CD4-positive, alpha-beta T cell (primary cell): Measurements from ENCODE around the gene PTPRM. TPM values are rescaled to one million over a fixed set of nuclear protein-coding genes. Genes with fewer than 3 reads are reported as not detected.

Experiments used
- ATAC-seq: fragments of 200-7000 bp; cut with Tn5 transposase; one replicate; pipeline ENCODE4 v1.10.0; 2022; ENCODE audit warnings: mild to moderate bottlenecking; ENCODE audit not compliant: poor library complexity
- CTCF ChIA-PET: fragments of 350-600 bp; sonication (Branson Sonifier 250); formaldehyde crosslinking; loops from one replicate; lab custom pipeline; 2021; ENCODE audit warnings: antibody characterized with exemption, inconsistent platforms; lab: Charles Lee
- POLR2A ChIA-PET: fragments of 350-600 bp; sonication (Branson Sonifier 250); formaldehyde crosslinking; loops from one replicate; lab custom pipeline; 2021; ENCODE audit warnings: antibody characterized with exemption, inconsistent platforms; lab: Charles Lee
- DNase-seq, 14 experiments: peaks; one replicate each; pipeline ENCODE4 v3.0.0-alpha.2; 2013 to 2020; ENCODE audit warnings: mixed read lengths in 2 of 14
- H3K27ac ChIP-seq, 2 donors: one replicate each; pipeline versions ENCODE4 v1.5.1 to v1.7.0; 2013; ENCODE audit warnings: low read length in 2 of 2, low read depth in 1 of 2, mild to moderate bottlenecking in 1 of 2
- H3K27me3 ChIP-seq, 2 experiments: 1 replicate in 1 of 2; 2 replicates in 1 of 2; pipeline versions ENCODE4 v1.6.1 to v1.7.0; 2013; ENCODE audit warnings: low read length in 2 of 2, control low read depth in 1 of 2, mild to moderate bottlenecking in 1 of 2, moderate library complexity in 1 of 2; ENCODE audit not compliant: insufficient read depth in 2 of 2, control insufficient read depth in 1 of 2
- H3K36me3 ChIP-seq: one replicate; pipeline ENCODE4 v1.6.1; 2013; ENCODE audit warnings: low read length, control low read depth; ENCODE audit not compliant: insufficient read depth
- H3K4me1 ChIP-seq: one replicate; pipeline ENCODE4 v1.6.1; 2013; ENCODE audit warnings: low read length, control low read depth; ENCODE audit not compliant: insufficient read depth
- H3K4me3 ChIP-seq: one replicate; pipeline ENCODE4 v1.5.1; 2013; ENCODE audit warnings: mild to moderate bottlenecking, low read length, moderate library complexity
- H3K9me3 ChIP-seq, 2 experiments: 1 replicate in 1 of 2; 2 replicates in 1 of 2; pipeline versions ENCODE4 v1.6.1 to v1.7.0; 2013; ENCODE audit warnings: low read length in 2 of 2, mild to moderate bottlenecking in 2 of 2, control low read depth in 1 of 2, moderate library complexity in 1 of 2; ENCODE audit not compliant: control insufficient read depth in 1 of 2, insufficient read depth in 1 of 2
- H3K27ac Mint-ChIP-seq: one replicate; pipeline ENCODE4 v1.8.0; 2020; ENCODE audit warnings: mixed read lengths
- H3K27me3 Mint-ChIP-seq: one replicate; pipeline ENCODE4 v1.8.0; 2021; ENCODE audit warnings: mixed read lengths
- H3K36me3 Mint-ChIP-seq: one replicate; pipeline ENCODE4 v1.8.0; 2021; ENCODE audit warnings: low read depth, mixed read lengths
- H3K4me1 Mint-ChIP-seq: one replicate; pipeline ENCODE4 v1.8.0; 2021; ENCODE audit warnings: low read depth, mixed read lengths
- H3K4me3 Mint-ChIP-seq: one replicate; pipeline ENCODE4 v1.8.0; 2020; ENCODE audit warnings: mild to moderate bottlenecking, mixed read lengths
- H3K9me3 Mint-ChIP-seq: one replicate; pipeline ENCODE4 v1.8.0; 2020; ENCODE audit warnings: mixed read lengths
- CTCF ChIP-seq: fragments of 200-600 bp; IDR thresholded peaks from one replicate; pipeline ENCODE4 v1.8.0; 2022; ENCODE audit warnings: antibody characterized with exemption, mild to moderate bottlenecking
- intact Hi-C, 2 experiments: fragments of 100-400 bp; cut with DNase I in 1 of 2; cut with micrococcal nuclease in 1 of 2; formaldehyde crosslinking; loops; one replicate each; pipeline versions ENCODE4 v1.15.1 to v1.9.0; 2023 to 2025; cut with DNase I, micrococcal nuclease
- total RNA-seq, 174 experiments: library from RNA in 2 of 174; stranded (reverse) in 2 of 174; gene quantifications; one replicate each; pipeline ENCODE4 v1.2.3 and lab custom pipeline; 2021 to 2026

Gene PTPRM
- total RNA-seq, 2 experiments from 2014 or later, result 21.7 to 21.9 TPM

GRCh38 chr18:8186413-8186812, 619.3 kb downstream of the PTPRM start:
- no peak overlapping the region for H3K27ac Mint-ChIP-seq
- DNase-seq, result no peak
- Histone ChIP-seq H3K36me3 (no peaks in the 10 kb centered on the region), H3K4me3 (no peak overlapping the region), H3K4me1 (no peaks in the 10 kb centered on the region), H3K27ac (no peak overlapping the region), H3K27me3 (no peaks in the 10 kb centered on the region), H3K9me3 (peaks cover 0 to 14% of the 10 kb centered on the region in 2 experiments)
- no peak for ATAC-seq
- H3K4me3 Mint-ChIP-seq, result no peak overlapping the region
- TF ChIP-seq CTCF, result no peak
- no peaks in the 10 kb centered on the region for H3K9me3 Mint-ChIP-seq
- intact Hi-C loops, result no loop called here
- no peaks in the 10 kb centered on the region for H3K27me3 Mint-ChIP-seq
- ChIA-PET POLR2A (interaction anchor here (0.7 kb wide), 1 partner anchor 262 kb away, joined by 3 read pairs; no protein-coding TSS in a partner anchor), CTCF (no interaction called here)
- no peaks in the 10 kb centered on the region for H3K4me1 Mint-ChIP-seq
- no peaks in the 10 kb centered on the region for H3K36me3 Mint-ChIP-seq

GRCh38 chr18:8188184-8188583, 621.1 kb downstream of the PTPRM start:
- no peak overlapping the region for H3K4me3 Mint-ChIP-seq
- H3K27me3 ChIP-seq, result no peaks in the 10 kb centered on the region
- no peak for ATAC-seq

GRCh38 chr18:8190980-8191379, 623.9 kb downstream of the PTPRM start:
- Mint-ChIP-seq H3K27ac (no peak overlapping the region), H3K4me1 (no peaks in the 10 kb centered on the region), H3K27me3 (no peaks in the 10 kb centered on the region), H3K4me3 (no peak overlapping the region), H3K9me3 (no peaks in the 10 kb centered on the region), H3K36me3 (no peaks in the 10 kb centered on the region)
- TF ChIP-seq CTCF, result no peak
- ATAC-seq (no peak), DNase-seq (no peak)
- Histone ChIP-seq H3K4me1 (no peaks in the 10 kb centered on the region), H3K4me3 (no peak overlapping the region), H3K36me3 (no peaks in the 10 kb centered on the region), H3K27ac (no peak overlapping the region), H3K9me3 (peaks cover 0 to 7% of the 10 kb centered on the region in 2 experiments), H3K27me3 (no peaks in the 10 kb centered on the region)
- intact Hi-C loops, result no loop called here
- ChIA-PET POLR2A (no interaction called here), CTCF (no interaction called here)

More at GRCh38 chr18:8188184-8188583, 621.1 kb downstream of the PTPRM start:
- no peak for DNase-seq
- ChIA-PET CTCF (interaction anchor here (0.5 kb wide), 1 partner anchor 1608 kb away, joined by 3 read pairs; no protein-coding TSS in a partner anchor), POLR2A (no interaction called here)
- no peaks in the 10 kb centered on the region for H3K4me1 ChIP-seq
- no peaks in the 10 kb centered on the region for H3K36me3 ChIP-seq
- no peak overlapping the region for H3K27ac ChIP-seq
- H3K36me3 Mint-ChIP-seq, result no peaks in the 10 kb centered on the region
- peaks cover 0 to 14% of the 10 kb centered on the region in 2 experiments for H3K9me3 ChIP-seq
- H3K27ac Mint-ChIP-seq, result no peak overlapping the region
- intact Hi-C loops, result no loop called here
- no peaks in the 10 kb centered on the region for H3K4me1 Mint-ChIP-seq
- no peak overlapping the region for H3K4me3 ChIP-seq
- H3K27me3 Mint-ChIP-seq, result no peaks in the 10 kb centered on the region
- no peak for TF ChIP-seq CTCF
- no peaks in the 10 kb centered on the region for H3K9me3 Mint-ChIP-seq
